ENCODE results near the gene FOXA2. TPM values are rescaled to one million over a fixed set of nuclear protein-coding genes. Genes with fewer than 3 reads are reported as not detected.

FOXA2 gene
- total and polyA plus RNA-seq, 2 of the 13 experiments (the other 11 are each of a cell fraction or from before 2014, with no cell fraction given) = 8.8 to 12.2 TPM

GRCh38 chr20:22617160-22617559 is 32.8 kb upstream of the FOXA2 start (continued):
- TF ChIP-seq, protein P1, sequence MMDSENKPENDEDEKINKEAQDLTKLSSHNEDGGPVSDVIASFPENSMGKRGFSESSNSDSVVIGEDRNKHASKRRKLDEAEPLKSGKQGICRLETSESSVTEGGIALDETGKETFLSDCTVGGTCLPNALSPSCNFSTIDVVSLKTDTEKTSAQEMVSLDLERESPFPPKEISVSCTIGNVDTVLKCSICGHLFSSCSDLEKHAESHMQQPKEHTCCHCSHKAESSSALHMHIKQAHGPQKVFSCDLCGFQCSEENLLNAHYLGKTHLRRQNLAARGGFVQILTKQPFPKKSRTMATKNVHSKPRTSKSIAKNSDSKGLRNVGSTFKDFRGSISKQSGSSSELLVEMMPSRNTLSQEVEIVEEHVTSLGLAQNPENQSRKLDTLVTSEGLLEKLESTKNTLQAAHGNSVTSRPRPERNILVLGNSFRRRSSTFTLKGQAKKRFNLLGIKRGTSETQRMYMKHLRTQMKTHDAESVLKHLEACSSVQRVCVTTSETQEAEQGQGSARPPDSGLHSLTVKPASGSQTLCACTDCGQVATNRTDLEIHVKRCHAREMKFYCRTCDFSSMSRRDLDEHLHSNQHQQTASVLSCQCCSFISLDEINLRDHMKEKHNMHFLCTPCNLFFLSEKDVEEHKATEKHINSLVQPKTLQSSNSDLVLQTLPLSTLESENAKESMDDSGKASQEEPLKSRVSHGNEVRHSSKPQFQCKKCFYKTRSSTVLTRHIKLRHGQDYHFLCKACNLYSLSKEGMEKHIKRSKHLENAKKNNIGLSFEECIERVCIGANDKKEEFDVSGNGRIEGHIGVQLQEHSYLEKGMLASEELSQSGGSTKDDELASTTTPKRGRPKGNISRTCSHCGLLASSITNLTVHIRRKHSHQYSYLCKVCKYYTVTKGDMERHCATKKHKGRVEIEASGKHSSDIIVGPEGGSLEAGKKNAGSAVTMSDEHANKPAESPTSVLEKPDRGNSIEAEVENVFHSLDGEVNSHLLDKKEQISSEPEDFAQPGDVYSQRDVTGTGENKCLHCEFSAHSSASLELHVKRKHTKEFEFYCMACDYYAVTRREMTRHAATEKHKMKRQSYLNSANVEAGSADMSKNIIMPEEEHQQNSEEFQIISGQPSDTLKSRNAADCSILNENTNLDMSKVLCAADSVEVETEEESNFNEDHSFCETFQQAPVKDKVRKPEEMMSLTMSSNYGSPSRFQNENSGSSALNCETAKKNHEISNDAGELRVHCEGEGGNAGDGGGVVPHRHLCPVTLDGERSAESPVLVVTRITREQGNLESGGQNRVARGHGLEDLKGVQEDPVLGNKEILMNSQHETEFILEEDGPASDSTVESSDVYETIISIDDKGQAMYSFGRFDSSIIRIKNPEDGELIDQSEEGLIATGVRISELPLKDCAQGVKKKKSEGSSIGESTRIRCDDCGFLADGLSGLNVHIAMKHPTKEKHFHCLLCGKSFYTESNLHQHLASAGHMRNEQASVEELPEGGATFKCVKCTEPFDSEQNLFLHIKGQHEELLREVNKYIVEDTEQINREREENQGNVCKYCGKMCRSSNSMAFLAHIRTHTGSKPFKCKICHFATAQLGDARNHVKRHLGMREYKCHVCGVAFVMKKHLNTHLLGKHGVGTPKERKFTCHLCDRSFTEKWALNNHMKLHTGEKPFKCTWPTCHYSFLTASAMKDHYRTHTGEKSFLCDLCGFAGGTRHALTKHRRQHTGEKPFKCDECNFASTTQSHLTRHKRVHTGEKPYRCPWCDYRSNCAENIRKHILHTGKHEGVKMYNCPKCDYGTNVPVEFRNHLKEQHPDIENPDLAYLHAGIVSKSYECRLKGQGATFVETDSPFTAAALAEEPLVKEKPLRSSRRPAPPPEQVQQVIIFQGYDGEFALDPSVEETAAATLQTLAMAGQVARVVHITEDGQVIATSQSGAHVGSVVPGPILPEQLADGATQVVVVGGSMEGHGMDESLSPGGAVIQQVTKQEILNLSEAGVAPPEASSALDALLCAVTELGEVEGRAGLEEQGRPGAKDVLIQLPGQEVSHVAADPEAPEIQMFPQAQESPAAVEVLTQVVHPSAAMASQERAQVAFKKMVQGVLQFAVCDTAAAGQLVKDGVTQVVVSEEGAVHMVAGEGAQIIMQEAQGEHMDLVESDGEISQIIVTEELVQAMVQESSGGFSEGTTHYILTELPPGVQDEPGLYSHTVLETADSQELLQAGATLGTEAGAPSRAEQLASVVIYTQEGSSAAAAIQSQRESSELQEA (CRISPR knock-in tag; IDR thresholded peaks at IDR 0.05; ENCODE audit: not compliant biosample characterization) = no peak
- TF ChIP-seq NCOA2 (CRISPR knock-in tag; IDR thresholded peaks at IDR 0.05) = no peak
- no peak for TF ChIP-seq ZNF720 (CRISPR knock-in tag; IDR thresholded peaks at IDR 0.05)
- peak; percentile 61; the same call in 1 of the 2 replicates for TF ChIP-seq ATF7 (IDR thresholded peaks at IDR 0.05)
- TF ChIP-seq ATF7 (CRISPR knock-in tag; IDR thresholded peaks at IDR 0.05) = no peak
- TF ChIP-seq, protein P2, sequence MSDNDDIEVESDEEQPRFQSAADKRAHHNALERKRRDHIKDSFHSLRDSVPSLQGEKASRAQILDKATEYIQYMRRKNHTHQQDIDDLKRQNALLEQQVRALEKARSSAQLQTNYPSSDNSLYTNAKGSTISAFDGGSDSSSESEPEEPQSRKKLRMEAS (IDR thresholded peaks at IDR 0.05) = no peak
- no peak for TF ChIP-seq ZNF501 (CRISPR knock-in tag; IDR thresholded peaks at IDR 0.05)
